Measurements from ENCODE around the gene ERCC6L2.

The ERCC6L2 gene

GRCh38 chr9:96006296-96006879 lies 130.9 kb downstream of the ERCC6L2 start:
- no peaks in the 10 kb centered on the region for H3K36me3 ChIP-seq (replicated peaks)
- in situ Hi-C loops (cut with HindIII; ENCODE audit: low pct_ligation_motif_present, low sequenced_read_pairs) = no loop called here
- TF ChIP-seq, protein P1, sequence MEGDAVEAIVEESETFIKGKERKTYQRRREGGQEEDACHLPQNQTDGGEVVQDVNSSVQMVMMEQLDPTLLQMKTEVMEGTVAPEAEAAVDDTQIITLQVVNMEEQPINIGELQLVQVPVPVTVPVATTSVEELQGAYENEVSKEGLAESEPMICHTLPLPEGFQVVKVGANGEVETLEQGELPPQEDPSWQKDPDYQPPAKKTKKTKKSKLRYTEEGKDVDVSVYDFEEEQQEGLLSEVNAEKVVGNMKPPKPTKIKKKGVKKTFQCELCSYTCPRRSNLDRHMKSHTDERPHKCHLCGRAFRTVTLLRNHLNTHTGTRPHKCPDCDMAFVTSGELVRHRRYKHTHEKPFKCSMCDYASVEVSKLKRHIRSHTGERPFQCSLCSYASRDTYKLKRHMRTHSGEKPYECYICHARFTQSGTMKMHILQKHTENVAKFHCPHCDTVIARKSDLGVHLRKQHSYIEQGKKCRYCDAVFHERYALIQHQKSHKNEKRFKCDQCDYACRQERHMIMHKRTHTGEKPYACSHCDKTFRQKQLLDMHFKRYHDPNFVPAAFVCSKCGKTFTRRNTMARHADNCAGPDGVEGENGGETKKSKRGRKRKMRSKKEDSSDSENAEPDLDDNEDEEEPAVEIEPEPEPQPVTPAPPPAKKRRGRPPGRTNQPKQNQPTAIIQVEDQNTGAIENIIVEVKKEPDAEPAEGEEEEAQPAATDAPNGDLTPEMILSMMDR (IDR thresholded peaks at IDR 0.05; ENCODE audit: low read depth, low read length, missing control alignments) = no peak
- no peak for DNase-seq
- no peak overlapping the region for H3K4me3 ChIP-seq (ENCODE audit: low read depth, low read length)
- no peak overlapping the region for H3K27ac ChIP-seq
- H3K27me3 ChIP-seq (replicated peaks) = no peaks in the 10 kb centered on the region

DNA sequence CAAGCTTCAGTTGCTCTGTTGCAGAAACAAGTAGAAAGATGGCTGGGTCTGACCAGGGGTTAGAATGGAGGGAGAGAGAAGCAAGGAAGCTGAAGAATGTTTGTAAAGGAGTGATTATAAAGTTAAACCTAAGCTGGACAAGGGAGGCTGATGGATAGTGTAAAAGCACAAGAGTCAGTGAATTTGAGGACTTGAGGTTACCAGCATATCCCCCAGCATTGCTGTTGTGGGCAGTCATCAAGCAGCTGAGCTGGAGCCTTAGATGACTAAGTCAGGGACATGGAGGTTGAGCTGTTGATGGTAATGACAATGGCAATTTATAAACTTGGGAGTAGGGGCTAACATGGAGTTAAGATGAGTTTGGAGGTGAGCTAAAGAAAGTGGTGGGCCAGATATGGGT lies 131.5 kb downstream of the ERCC6L2 start:
- in situ Hi-C loops (cut with HindIII; ENCODE audit: low pct_ligation_motif_present, low sequenced_read_pairs) = no loop called here
- Histone ChIP-seq H3K27me3 (replicated peaks) (no peaks in the 10 kb centered on the region), H3K36me3 (replicated peaks) (no peaks in the 10 kb centered on the region), H3K27ac (no peak overlapping the region), H3K4me3 (ENCODE audit: low read depth, low read length) (no peak overlapping the region)
- DNase-seq = peak; percentile 43
- TF ChIP-seq, protein P1 (IDR thresholded peaks at IDR 0.05; ENCODE audit: low read depth, low read length, missing control alignments) = no peak

DNA sequence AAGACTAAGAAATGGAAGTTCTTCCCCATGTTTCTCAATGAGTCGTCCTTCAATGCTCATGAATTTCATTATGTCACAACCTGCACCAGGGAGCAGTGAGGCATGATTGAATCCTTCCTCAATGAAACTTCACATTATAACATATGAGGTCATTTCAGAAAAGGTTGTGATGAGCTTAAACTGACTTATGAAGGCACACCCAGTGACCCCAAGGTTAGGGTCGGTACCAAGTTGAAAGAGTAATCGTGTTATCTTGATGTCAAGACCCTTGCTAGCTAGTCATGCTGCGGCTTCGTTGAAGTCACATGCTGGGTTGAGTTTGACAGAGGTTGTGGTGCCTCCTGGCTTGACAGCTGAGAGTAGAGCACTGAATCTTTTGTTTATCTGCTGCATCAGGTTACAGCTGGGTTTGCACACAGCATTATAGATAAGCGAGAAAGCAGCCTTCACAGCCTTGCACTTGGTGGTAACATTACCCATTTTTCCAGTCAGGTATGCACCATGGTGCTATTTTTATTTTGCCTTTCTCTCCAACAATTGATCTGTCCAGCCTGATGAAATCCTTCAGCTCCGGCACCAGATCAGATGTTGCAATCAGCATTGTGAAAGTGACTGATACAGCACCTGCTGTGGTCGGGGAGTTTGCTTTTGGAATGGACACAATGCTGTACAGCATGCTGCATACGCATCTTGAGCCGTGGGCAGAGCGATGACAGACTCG lies 133.2 kb downstream of the ERCC6L2 start:
- TF ChIP-seq, protein P1 (IDR thresholded peaks at IDR 0.05; ENCODE audit: low read depth, low read length, missing control alignments) = no peak
- in situ Hi-C loops (cut with HindIII; ENCODE audit: low pct_ligation_motif_present, low sequenced_read_pairs) = no loop called here
- no peak for DNase-seq
- no peaks in the 10 kb centered on the region for H3K27me3 ChIP-seq (replicated peaks)
- no peak overlapping the region for H3K4me3 ChIP-seq (ENCODE audit: low read depth, low read length)
- no peak overlapping the region for H3K27ac ChIP-seq
- peaks cover 3% of the 10 kb centered on the region for H3K36me3 ChIP-seq (replicated peaks)

- no peak overlapping the region for H3K4me3 ChIP-seq (ENCODE audit: low read depth, low read length)
- H3K36me3 ChIP-seq (replicated peaks) = peaks cover 3% of the 10 kb centered on the region
- no peak overlapping the region for H3K27ac ChIP-seq
- DNase-seq = no peak
- H3K27me3 ChIP-seq (replicated peaks) = no peaks in the 10 kb centered on the region
- in situ Hi-C loops (cut with HindIII; ENCODE audit: low pct_ligation_motif_present, low sequenced_read_pairs) = no loop called here
- TF ChIP-seq, protein P1 (IDR thresholded peaks at IDR 0.05; ENCODE audit: low read depth, low read length, missing control alignments) = no peak
These were observed 133.7 kb downstream of the ERCC6L2 start for GRCh38 chr9:96009223-96009602.

GRCh38 chr9:96009690-96010472 lies 134.4 kb downstream of the ERCC6L2 start:
- H3K27me3 ChIP-seq (replicated peaks) = no peaks in the 10 kb centered on the region
- no peak overlapping the region for H3K4me3 ChIP-seq (ENCODE audit: low read depth, low read length)
- peak; percentile 14 for DNase-seq
- TF ChIP-seq, protein P1 (IDR thresholded peaks at IDR 0.05; ENCODE audit: low read depth, low read length, missing control alignments) = no peak
- H3K27ac ChIP-seq = no peak overlapping the region
- peaks cover 3% of the 10 kb centered on the region for H3K36me3 ChIP-seq (replicated peaks)
- in situ Hi-C loops (cut with HindIII; ENCODE audit: low pct_ligation_motif_present, low sequenced_read_pairs) = no loop called here

Measured in brain microvascular endothelial cell (primary cell).